ENCODE results near the gene PTDSS2. TPM values are rescaled to one million over a fixed set of nuclear protein-coding genes. Genes with fewer than 3 reads are reported as not detected.

The PTDSS2 gene
- total and polyA plus RNA-seq, 9 of the 15 experiments (the other 6 are each of a cell fraction or from before 2014, with no cell fraction given) = 0.45 to 53.9 (median 17.2) TPM

- peak in 1 of 2 experiments; percentile 86; a peak in 2 of 4 replicates for TF ChIP-seq ZNF318 (IDR thresholded peaks at IDR 0.05; ENCODE audit: borderline replicate concordance in 1 of 2, low read depth in 1 of 2)
- no peak for TF ChIP-seq EWSR1 (IDR thresholded peaks at IDR 0.05; ENCODE audit: borderline replicate concordance, low read depth, partially characterized antibody)
- no peak for TF ChIP-seq NR3C1 (CRISPR knock-in tag; IDR thresholded peaks at IDR 0.05)
- peak in 1 of 2 experiments; percentile 79; a peak in 2 of 4 replicates for TF ChIP-seq SIN3A (IDR thresholded peaks at IDR 0.05; ENCODE audit: borderline replicate concordance in 2 of 2, control insufficient read depth in 1 of 2, low read depth in 2 of 2, low read length in 2 of 2)
- TF ChIP-seq MTA1 (IDR thresholded peaks at IDR 0.05; ENCODE audit: borderline replicate concordance) = 0 out of 2 replicates have a peak, but pooled peaks have one; percentile 42
- peak; percentile 91 for TF ChIP-seq ATF7 (IDR thresholded peaks at IDR 0.05)
- TF ChIP-seq ERF (CRISPR knock-in tag; IDR thresholded peaks at IDR 0.05) = no peak
- peak in 1 of 2 experiments; percentile 83; a peak in 1 of 3 replicates for TF ChIP-seq CBX3 (IDR thresholded peaks at IDR 0.05; ENCODE audit: borderline replicate concordance in 1 of 2, low read length in 2 of 2)
- peak; percentile 7 for TF ChIP-seq TAF1 (IDR thresholded peaks at IDR 0.05; ENCODE audit: control insufficient read depth, extremely low read depth, insufficient read depth, low read length, severe bottlenecking)
- peak; percentile 79 for TF ChIP-seq EP400 (IDR thresholded peaks at IDR 0.05)
- no peak for TF ChIP-seq MTF1 (CRISPR knock-in tag; IDR thresholded peaks at IDR 0.05; ENCODE audit: borderline replicate concordance)
- TF ChIP-seq NCOA1 (IDR thresholded peaks at IDR 0.05; ENCODE audit: low read depth) = 0 out of 2 replicates have a peak, but pooled peaks have one; percentile 25
- peak; percentile 66 for TF ChIP-seq PKNOX1 (IDR thresholded peaks at IDR 0.05)
- no peak; the same call in 1 of the 2 replicates for TF ChIP-seq ATF1 (CRISPR knock-in tag; IDR thresholded peaks at IDR 0.05)
- peak; percentile 83 for TF ChIP-seq ATF1 (tag; IDR thresholded peaks at IDR 0.05)
- 0 out of 2 replicates have a peak, but pooled peaks have one; percentile 60 for TF ChIP-seq MBD2 (IDR thresholded peaks at IDR 0.05; ENCODE audit: borderline replicate concordance, low read depth)
Measured at GRCh38 chr11:460331-461199, 10.5 kb downstream of the PTDSS2 start (continued).
